H1 (cell line): Measurements from ENCODE around the gene NAA60. TPM values are rescaled to one million over a fixed set of nuclear protein-coding genes. Genes with fewer than 3 reads are reported as not detected.

ENCODE experiments used
- CTCF ChIA-PET: fragments of 300-600 bp; sonication (Branson Sonifier 250); formaldehyde crosslinking; loops from one replicate; lab custom pipeline; 2021; ENCODE audit not compliant: partially characterized antibody; lab: Charles Lee
- POLR2A ChIA-PET: fragments of 300-600 bp; sonication (Branson Sonifier 250); formaldehyde crosslinking; loops from one replicate; lab custom pipeline; 2021; ENCODE audit warnings: inconsistent platforms; ENCODE audit not compliant: partially characterized antibody; lab: Charles Lee
- DNase-seq, 2 experiments: peaks; one replicate each; pipeline versions ENCODE4 v3.0.0 to v3.0.0-alpha.2; 2010 to 2022; ENCODE audit warnings: low spot score in 2 of 2, low read depth in 1 of 2, mixed read lengths in 1 of 2
- FAIRE-seq: peaks from 2 replicates; lab custom pipeline; 2011; peaks lifted over from hg19 to GRCh38; lab: Jason Lieb, UNC
- H2AFZ ChIP-seq: 2 replicates; pipeline ENCODE4 v1.8.1; 2012; ENCODE audit warnings: low read length, inconsistent platforms
- H2AK5ac ChIP-seq: 2 replicates; pipeline ENCODE4 v1.6.1; 2013; ENCODE audit warnings: low read depth, low read length
- H2BK120ac ChIP-seq: replicated peaks from 2 replicates; pipeline ENCODE3; 2013; ENCODE audit warnings: low read depth, low read length, inconsistent platforms
- H2BK12ac ChIP-seq: 2 replicates; pipeline ENCODE4 v1.6.1; 2013; ENCODE audit warnings: low read depth, low read length
- H2BK15ac ChIP-seq: 2 replicates; pipeline ENCODE4 v1.6.1; 2013; ENCODE audit warnings: low read length
- H2BK20ac ChIP-seq: 2 replicates; pipeline ENCODE4 v1.6.1; 2013; ENCODE audit warnings: low read length
- H2BK5ac ChIP-seq: 2 replicates; pipeline ENCODE4 v1.6.1; 2013; ENCODE audit warnings: low read depth, low read length
- H3K14ac ChIP-seq: 2 replicates; pipeline ENCODE4 v1.6.1; 2013; ENCODE audit warnings: inconsistent platforms; ENCODE audit not compliant: insufficient read length
- H3K18ac ChIP-seq: 2 replicates; pipeline ENCODE4 v1.6.1; 2013; ENCODE audit warnings: low read length; ENCODE audit errors: extremely low read depth
- H3K23ac ChIP-seq: 2 replicates; pipeline ENCODE4 v1.6.1; 2013; ENCODE audit warnings: inconsistent platforms; ENCODE audit not compliant: insufficient read length
- H3K23me2 ChIP-seq: 2 replicates; pipeline ENCODE4 v1.6.1; 2013; ENCODE audit warnings: low read depth, low read length
- H3K27ac ChIP-seq: 2 replicates; pipeline ENCODE4 v1.6.1; 2011; ENCODE audit warnings: low read depth, low read length, inconsistent platforms
- H3K27me3 ChIP-seq, 4 experiments: replicated peaks in 1 of 4; 1 replicate in 1 of 4; 2 replicates in 3 of 4; pipeline versions ENCODE4 v1.6.1 to v1.8.1; 2011 to 2013; ENCODE audit warnings: low read length in 3 of 4, mild to moderate bottlenecking in 3 of 4, inconsistent platforms in 2 of 4, mixed read lengths in 2 of 4, moderate library complexity in 1 of 4; ENCODE audit not compliant: control insufficient read depth in 3 of 4, insufficient read depth in 3 of 4; ENCODE audit errors: extremely low read depth in 1 of 4
- H3K36me3 ChIP-seq, 4 experiments: 2 replicates each; pipeline versions ENCODE4 v1.6.1 to v1.8.1; 2011 to 2013; ENCODE audit warnings: mild to moderate bottlenecking in 4 of 4, low read length in 3 of 4, moderate library complexity in 2 of 4, control low read depth in 1 of 4, inconsistent platforms in 1 of 4; ENCODE audit not compliant: insufficient read depth in 4 of 4, control insufficient read depth in 2 of 4
- H3K4ac ChIP-seq: replicated peaks from 2 replicates; pipeline ENCODE3; 2013; ENCODE audit warnings: low read length, low read depth, mixed read lengths, inconsistent platforms; ENCODE audit not compliant: insufficient read length
- H3K4me1 ChIP-seq, 4 experiments: replicated peaks in 1 of 4; 1 replicate in 1 of 4; 2 replicates in 3 of 4; pipeline versions ENCODE4 v1.6.1 to v1.8.1; 2011 to 2013; ENCODE audit warnings: low read length in 3 of 4, inconsistent platforms in 2 of 4, mixed read lengths in 1 of 4; ENCODE audit not compliant: insufficient read depth in 4 of 4, control insufficient read depth in 3 of 4
- H3K4me2 ChIP-seq, 2 experiments: 2 replicates each; pipeline versions ENCODE4 v1.6.1 to v1.8.1; 2011 to 2013; ENCODE audit warnings: low read depth in 2 of 2, low read length in 2 of 2, control low read depth in 1 of 2, inconsistent platforms in 1 of 2, mild to moderate bottlenecking in 1 of 2; ENCODE audit not compliant: insufficient read depth in 1 of 2
- H3K4me3 ChIP-seq, 4 experiments: fragments of 200-600, 300-600 bp in 1 of 4; sonication (generic), shearing (Covaris generic), sonication (Bioruptor Twin) in 1 of 4; 2 replicates each; pipeline versions ENCODE4 v1.5.1 to v1.8.1; 2011 to 2016; ENCODE audit warnings: low read length in 4 of 4, low read depth in 3 of 4, control low read depth in 2 of 4, inconsistent platforms in 2 of 4, mild to moderate bottlenecking in 2 of 4, mixed read lengths in 1 of 4, moderate library complexity in 1 of 4; ENCODE audit not compliant: insufficient read depth in 2 of 4; ENCODE audit errors: extremely low read depth in 1 of 4
- H3K56ac ChIP-seq: replicated peaks from 2 replicates; pipeline ENCODE3; 2013; ENCODE audit warnings: low read depth, mild to moderate bottlenecking, mixed read lengths, low read length, inconsistent platforms; ENCODE audit not compliant: insufficient read length
- H3K79me1 ChIP-seq: 2 replicates; pipeline ENCODE4 v1.6.1; 2013; ENCODE audit warnings: low read depth, low read length, control low read depth
- H3K79me2 ChIP-seq, 2 experiments: 2 replicates each; pipeline versions ENCODE4 v1.6.1 to v1.8.1; 2012 to 2013; ENCODE audit warnings: low read length in 2 of 2, mild to moderate bottlenecking in 2 of 2, inconsistent platforms in 1 of 2; ENCODE audit not compliant: insufficient read depth in 2 of 2, control insufficient read depth in 1 of 2
- H3K9ac ChIP-seq, 4 experiments: replicated peaks in 1 of 4; 1 replicate in 1 of 4; 2 replicates in 3 of 4; pipeline versions ENCODE4 v1.6.1 to v1.8.1; 2011 to 2013; ENCODE audit warnings: low read depth in 3 of 4, low read length in 3 of 4, control low read depth in 2 of 4, mild to moderate bottlenecking in 2 of 4, moderate library complexity in 2 of 4, inconsistent platforms in 1 of 4; ENCODE audit errors: extremely low read depth in 1 of 4
- H3K9me3 ChIP-seq, 2 experiments: 2 replicates each; pipeline versions ENCODE4 v1.6.1 to v1.8.1; 2012 to 2013; ENCODE audit warnings: mild to moderate bottlenecking in 2 of 2, moderate library complexity in 2 of 2, control low read depth in 1 of 2, inconsistent platforms in 1 of 2, low read depth in 1 of 2, low read length in 1 of 2, mixed read lengths in 1 of 2; ENCODE audit not compliant: insufficient read depth in 2 of 2
- H4K20me1 ChIP-seq, 2 experiments: replicated peaks in 1 of 2; 2 replicates each; pipeline versions ENCODE3 to v1.8.1; 2011 to 2013; ENCODE audit warnings: inconsistent platforms in 2 of 2, low read length in 2 of 2, mild to moderate bottlenecking in 1 of 2; ENCODE audit not compliant: insufficient read depth in 2 of 2, control insufficient read depth in 1 of 2
- H4K5ac ChIP-seq: 2 replicates; pipeline ENCODE4 v1.6.1; 2013; ENCODE audit warnings: low read length, low read depth, mixed read lengths, inconsistent platforms; ENCODE audit not compliant: insufficient read length
- H4K8ac ChIP-seq: 2 replicates; pipeline ENCODE4 v1.8.0; 2013; ENCODE audit warnings: mild to moderate bottlenecking, moderate library complexity, low read length, inconsistent platforms; ENCODE audit not compliant: insufficient read depth; ENCODE audit errors: extremely low read depth
- H4K91ac ChIP-seq: replicated peaks from 2 replicates; pipeline ENCODE3; 2013; ENCODE audit warnings: low read length, mixed read lengths, inconsistent platforms; ENCODE audit not compliant: insufficient read length
- BACH1 ChIP-seq: IDR thresholded peaks from 2 replicates; pipeline ENCODE4 v1.6.1; 2012; ENCODE audit warnings: low read length, improper control_type of control experiment
- BRCA1 ChIP-seq: IDR thresholded peaks from 2 replicates; pipeline ENCODE4 v1.6.1; 2012; ENCODE audit warnings: low read depth, low read length, improper control_type of control experiment
- KDM1A ChIP-seq: fragments of 200-600, 300-600 bp; sonication (generic); IDR thresholded peaks from 2 replicates; pipeline ENCODE4 v1.7.1; 2016; ENCODE audit warnings: mild to moderate bottlenecking, low read length, borderline replicate concordance
- POLR2AphosphoS5 ChIP-seq: IDR thresholded peaks from 2 replicates; pipeline ENCODE4 v1.6.1; 2011; ENCODE audit warnings: low read depth, low read length
- POU5F1 ChIP-seq: IDR thresholded peaks from 2 replicates; pipeline ENCODE4 v1.6.1; 2011; ENCODE audit warnings: low read depth, mild to moderate bottlenecking, low read length, moderate library complexity
- SIRT6 ChIP-seq: IDR thresholded peaks from one replicate; pipeline ENCODE4 v1.7.1; 2012; ENCODE audit warnings: low read length, inconsistent platforms
- SIX5 ChIP-seq: IDR thresholded peaks from 2 replicates; pipeline ENCODE4 v1.6.1; 2011; ENCODE audit warnings: mild to moderate bottlenecking, low read depth, low read length
- TAF1 ChIP-seq: IDR thresholded peaks from 2 replicates; pipeline ENCODE4 v1.6.1; 2011; ENCODE audit warnings: mild to moderate bottlenecking, low read depth, low read length
- TBP ChIP-seq: IDR thresholded peaks from 2 replicates; pipeline ENCODE4 v1.6.1; 2011; ENCODE audit warnings: low read depth, low read length, improper control_type of control experiment
- TCF12 ChIP-seq: IDR thresholded peaks from 2 replicates; pipeline ENCODE4 v1.6.1; 2011; ENCODE audit warnings: low read depth, mild to moderate bottlenecking, low read length
- WGBS, 2 experiments: shearing (Covaris generic) in 1 of 2; methylation state at CpG; one replicate each; pipeline versions ENCODE4 v1.1.6 to v1.1.7; 2013 to 2015; ENCODE audit warnings: low lambda C conversion rate in 2 of 2, mixed read lengths in 2 of 2, inconsistent platforms in 1 of 2, low coverage in 1 of 2, missing lambda C conversion rate in 1 of 2; ENCODE audit not compliant: insufficient replicate concordance in 2 of 2, insufficient coverage in 1 of 2, insufficient read length in 1 of 2; ENCODE audit errors: extremely low coverage in 1 of 2, missing lambda C conversion rate in 1 of 2; 5-methylcytosine and 5-hydroxymethylcytosine counted together
- polyA plus RNA-seq, 7 experiments: library from polyadenylated mRNA; depleted of rRNA in 3 of 7; stranded (reverse) in 5 of 7; unstranded in 2 of 7; fragments of >200 nt in 5 of 7; fragments of 200-250 nt in 2 of 7; gene quantifications; 1 replicate in 5 of 7; 2 replicates in 1 of 7; 4 replicates in 1 of 7; pipeline versions ENCODE4 v1.2.1 to v1.2.3, GENCODE V29; 2011 to 2013; ENCODE audit warnings: missing spikeins in 2 of 7, mixed read lengths in 2 of 7
- total RNA-seq: library from RNA; stranded (reverse); fragmentation: NEBNext Ultra II Directional; extraction: Animal tissue kit (Norgen Biotek cat#: 25700); gene quantifications from 2 replicates; pipeline ENCODE4 v1.2.1, GENCODE V29; 2021
- TF ChIP-seq, protein P1 (sequence below): IDR thresholded peaks from 2 replicates; pipeline ENCODE4 v1.6.1; 2012; ENCODE audit warnings: low read length, inconsistent platforms
- TF ChIP-seq, protein P2 (sequence below): IDR thresholded peaks from 2 replicates; pipeline ENCODE4 v1.6.1; 2011; ENCODE audit warnings: low read length, improper control_type of control experiment

NAA60 gene
- total and polyA plus RNA-seq, 2 of the 8 experiments (the other 6 are each of a cell fraction or from before 2014, with no cell fraction given) = 34.1 to 47.6 TPM

DNA sequence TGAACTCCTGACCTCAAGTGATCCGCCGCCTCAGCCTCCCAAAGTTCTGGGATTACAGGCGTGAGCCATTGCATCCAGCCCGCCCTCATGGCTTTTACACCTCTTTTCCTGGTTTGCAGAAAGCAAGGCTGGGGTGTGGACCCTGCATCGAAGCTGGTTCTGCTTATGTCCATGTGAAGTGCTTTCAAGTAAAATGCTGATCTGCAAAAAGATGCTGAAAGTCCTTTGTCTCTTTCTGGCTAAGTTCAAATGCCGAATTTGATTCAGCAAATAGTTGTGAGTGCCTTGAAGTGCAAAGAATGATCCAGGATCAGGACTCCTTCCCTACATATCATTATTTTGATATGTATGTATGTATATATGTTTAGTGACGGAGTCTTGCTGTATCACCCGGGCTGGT, 17.1 kb downstream of the NAA60 start:
- peak overlapping the region in 1 of 2 experiments; percentile 72; a peak in 1 of 4 replicates for H3K4me2 ChIP-seq
- TF ChIP-seq POU5F1 (no peak), SIX5 (no peak), KDM1A (no peak), SIRT6 (no peak), TBP (no peak), BACH1 (no peak), BRCA1 (no peak), TAF1 (no peak), POLR2AphosphoS5 (no peak), TCF12 (no peak)
- TF ChIP-seq, protein P1, sequence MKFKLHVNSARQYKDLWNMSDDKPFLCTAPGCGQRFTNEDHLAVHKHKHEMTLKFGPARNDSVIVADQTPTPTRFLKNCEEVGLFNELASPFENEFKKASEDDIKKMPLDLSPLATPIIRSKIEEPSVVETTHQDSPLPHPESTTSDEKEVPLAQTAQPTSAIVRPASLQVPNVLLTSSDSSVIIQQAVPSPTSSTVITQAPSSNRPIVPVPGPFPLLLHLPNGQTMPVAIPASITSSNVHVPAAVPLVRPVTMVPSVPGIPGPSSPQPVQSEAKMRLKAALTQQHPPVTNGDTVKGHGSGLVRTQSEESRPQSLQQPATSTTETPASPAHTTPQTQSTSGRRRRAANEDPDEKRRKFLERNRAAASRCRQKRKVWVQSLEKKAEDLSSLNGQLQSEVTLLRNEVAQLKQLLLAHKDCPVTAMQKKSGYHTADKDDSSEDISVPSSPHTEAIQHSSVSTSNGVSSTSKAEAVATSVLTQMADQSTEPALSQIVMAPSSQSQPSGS = no peak
- TF ChIP-seq, protein P2, sequence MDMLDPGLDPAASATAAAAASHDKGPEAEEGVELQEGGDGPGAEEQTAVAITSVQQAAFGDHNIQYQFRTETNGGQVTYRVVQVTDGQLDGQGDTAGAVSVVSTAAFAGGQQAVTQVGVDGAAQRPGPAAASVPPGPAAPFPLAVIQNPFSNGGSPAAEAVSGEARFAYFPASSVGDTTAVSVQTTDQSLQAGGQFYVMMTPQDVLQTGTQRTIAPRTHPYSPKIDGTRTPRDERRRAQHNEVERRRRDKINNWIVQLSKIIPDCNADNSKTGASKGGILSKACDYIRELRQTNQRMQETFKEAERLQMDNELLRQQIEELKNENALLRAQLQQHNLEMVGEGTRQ = no peak

More for the DNA sequence above, 17.1 kb downstream of the NAA60 start:
- no peak overlapping the region for H4K8ac ChIP-seq
- H3K23me2 ChIP-seq = peaks cover 8% of the 10 kb centered on the region; the same call in 1 of the 2 replicates
- DNase-seq (no peak), FAIRE-seq (no peak)
- ChIA-PET CTCF (interaction anchor here (0.6 to 0.7 kb wide), 2 partner anchors 10 to 52 kb away, joined by 3 read pairs; no protein-coding TSS in a partner anchor), POLR2A (interaction anchor here (1.1 kb wide), 1 partner anchor 16 kb away, joined by 3 read pairs; no protein-coding TSS in a partner anchor)
- H2BK5ac ChIP-seq = no peak overlapping the region
- H2AFZ ChIP-seq = no peak overlapping the region
- H3K36me3 ChIP-seq = 0 out of 8 replicates have a peak, but pooled peaks cover 0 to 2% (median 0%) of the 10 kb centered on the region in 4 experiments
- H2AK5ac ChIP-seq = no peak overlapping the region
- no peak overlapping the region for H3K9ac ChIP-seq
- peaks cover 9% of the 10 kb centered on the region for H3K79me1 ChIP-seq
- no peak overlapping the region for H3K56ac ChIP-seq
- H2BK20ac ChIP-seq = no peak overlapping the region
- no peak overlapping the region for H3K18ac ChIP-seq
- no peak overlapping the region for H4K91ac ChIP-seq
- peaks cover 12 to 72% of the 10 kb centered on the region in 2 experiments for H3K79me2 ChIP-seq
- H3K4me3 ChIP-seq = no peak overlapping the region
- WGBS, 2 experiments = 86% methylated on average over 8 of the region's 8 CpGs; no CpG with 5 or more reads in 1 of the 2 experiments
- no peak overlapping the region for H3K27ac ChIP-seq
- no peaks in the 10 kb centered on the region for H3K9me3 ChIP-seq
- H3K4ac ChIP-seq = no peak overlapping the region
- H2BK12ac ChIP-seq = no peak overlapping the region
- H3K14ac ChIP-seq = no peak overlapping the region
- H4K20me1 ChIP-seq = peaks cover 8 to 15% of the 10 kb centered on the region in 2 experiments
- H3K27me3 ChIP-seq = no peaks in the 10 kb centered on the region
- H2BK15ac ChIP-seq = no peak overlapping the region
- no peak overlapping the region for H3K23ac ChIP-seq
- peaks cover 6 to 31% (median 18%) of the 10 kb centered on the region in 4 experiments for H3K4me1 ChIP-seq
- no peak overlapping the region for H2BK120ac ChIP-seq
- H4K5ac ChIP-seq = no peak overlapping the region
